NB4 (cell line): ENCODE data around the gene LIFR.
"Not testable (repeated sequence)": the region's sequence is repeated elsewhere in the genome, so short reads cannot be mapped to it uniquely, and the experiment has no call there.

ENCODE experiments used
- DNase-seq: peaks from one replicate; pipeline ENCODE4 v3.0.0; 2010; ENCODE audit warnings: low read depth
- H3K4me3 ChIP-seq: one replicate; pipeline ENCODE4 v1.5.1; 2011; ENCODE audit warnings: mild to moderate bottlenecking, low read depth, low read length, moderate library complexity
- CTCF ChIP-seq: IDR thresholded peaks from one replicate; pipeline ENCODE4 v1.5.1; 2012; ENCODE audit warnings: low read depth, low read length
- MAX ChIP-seq: IDR thresholded peaks from 2 replicates; pipeline ENCODE4 v1.6.1; 2011; ENCODE audit warnings: low read depth, low read length
- MYC ChIP-seq: IDR thresholded peaks from 2 replicates; pipeline ENCODE4 v1.6.1; 2011; ENCODE audit warnings: low read depth, low read length
- POLR2A ChIP-seq: IDR thresholded peaks from 2 replicates; pipeline ENCODE4 v1.6.1; 2011; ENCODE audit warnings: mild to moderate bottlenecking; ENCODE audit not compliant: insufficient read length; ENCODE audit errors: extremely low read depth

The LIFR gene

GRCh38 chr5:38518341-38518740 is 38.1 kb downstream of the LIFR start:
- TF ChIP-seq MAX (no peak), CTCF (no peak), MYC (no peak), POLR2A (no peak)
- no peak for DNase-seq

GRCh38 chr5:38516649-38517048 is 39.8 kb downstream of the LIFR start:
- H3K4me3 ChIP-seq, DNase-seq: not testable (repeated sequence)

More at GRCh38 chr5:38518341-38518740, 38.1 kb downstream of the LIFR start:
- H3K4me3 ChIP-seq, result no peak overlapping the region

- no peak overlapping the region for H3K4me3 ChIP-seq
- no peak for DNase-seq
- TF ChIP-seq MYC (no peak), CTCF (peak; percentile 21)
Measured at GRCh38 chr5:38515646-38516045, 40.8 kb downstream of the LIFR start.

- no peak for DNase-seq
- no peak for TF ChIP-seq POLR2A
- H3K4me3 ChIP-seq, result no peak overlapping the region
Measured at GRCh38 chr5:38515092-38515491, 41.4 kb downstream of the LIFR start.

GRCh38 chr5:38509185-38509584 is 47.3 kb downstream of the LIFR start:
- no peak for DNase-seq
- TF ChIP-seq POLR2A (no peak), CTCF (no peak), MAX (no peak), MYC (no peak)
- no peak overlapping the region for H3K4me3 ChIP-seq

GRCh38 chr5:38506302-38506701 is 50.1 kb downstream of the LIFR start:
- TF ChIP-seq POLR2A (no peak), CTCF (no peak), MYC (no peak), MAX (no peak)
- DNase-seq, result no peak

GRCh38 chr5:38500573-38501260 is 55.7 kb downstream of the LIFR start:
- no peak overlapping the region for H3K4me3 ChIP-seq
- DNase-seq, result no peak
- TF ChIP-seq MAX, result no peak
- no peak for TF ChIP-seq CTCF
- no peak for TF ChIP-seq MYC
- TF ChIP-seq POLR2A, result no peak

More at GRCh38 chr5:38506302-38506701, 50.1 kb downstream of the LIFR start:
- no peak overlapping the region for H3K4me3 ChIP-seq
